Endodermal cell (in vitro differentiated cells): Measurements from ENCODE around the gene IGLL1. TPM values are rescaled to one million over a fixed set of nuclear protein-coding genes. Genes with fewer than 3 reads are reported as not detected.
"Not testable (repeated sequence)": the region's sequence is repeated elsewhere in the genome, so short reads cannot be mapped to it uniquely, and the experiment has no call there.

Experiments used
- DNase-seq: peaks from one replicate; pipeline ENCODE4 v3.0.0-alpha.2; 2017
- H3K27ac ChIP-seq: 2 replicates; pipeline ENCODE4 v1.5.1; 2013; ENCODE audit warnings: mild to moderate bottlenecking, low read depth, low read length, moderate library complexity
- H3K27me3 ChIP-seq: 2 replicates; pipeline ENCODE4 v1.6.1; 2013; ENCODE audit warnings: mild to moderate bottlenecking, low read length, moderate library complexity; ENCODE audit not compliant: insufficient read depth, control insufficient read depth, poor library complexity, severe bottlenecking
- H3K36me3 ChIP-seq: 2 replicates; pipeline ENCODE4 v1.7.0; 2013; ENCODE audit warnings: mild to moderate bottlenecking, low read length, moderate library complexity; ENCODE audit not compliant: control insufficient read depth, insufficient read depth
- H3K4me1 ChIP-seq: one replicate; pipeline ENCODE4 v1.7.0; 2013; ENCODE audit warnings: low read length; ENCODE audit not compliant: control insufficient read depth, insufficient read depth
- H3K4me3 ChIP-seq: 2 replicates; pipeline ENCODE4 v1.5.1; 2013; ENCODE audit warnings: mild to moderate bottlenecking, low read length, moderate library complexity
- H3K9ac ChIP-seq: 2 replicates; pipeline ENCODE4 v1.6.1; 2013; ENCODE audit warnings: mild to moderate bottlenecking, low read length, moderate library complexity; ENCODE audit not compliant: poor library complexity, severe bottlenecking; ENCODE audit errors: extremely low read depth
- H3K9me3 ChIP-seq: 2 replicates; pipeline ENCODE4 v1.6.1; 2013; ENCODE audit warnings: mild to moderate bottlenecking, low read length, moderate library complexity; ENCODE audit not compliant: control insufficient read depth
- H3K27ac Mint-ChIP-seq: 2 replicates; pipeline ENCODE4 v1.8.0; 2020; ENCODE audit warnings: mixed read lengths
- H3K27me3 Mint-ChIP-seq: 2 replicates; pipeline ENCODE4 v1.8.0; 2021; ENCODE audit warnings: mild to moderate bottlenecking, mixed read lengths; ENCODE audit not compliant: insufficient read depth
- H3K36me3 Mint-ChIP-seq: 2 replicates; pipeline ENCODE4 v1.8.0; 2020; ENCODE audit warnings: low read depth, mixed read lengths
- H3K4me1 Mint-ChIP-seq: 2 replicates; pipeline ENCODE4 v1.8.0; 2020; ENCODE audit warnings: mixed read lengths
- H3K4me3 Mint-ChIP-seq: 2 replicates; pipeline ENCODE4 v1.8.0; 2020; ENCODE audit warnings: mild to moderate bottlenecking, moderate library complexity, mixed read lengths
- H3K9me3 Mint-ChIP-seq: 2 replicates; pipeline ENCODE4 v1.8.0; 2020; ENCODE audit warnings: mild to moderate bottlenecking, mixed read lengths
- CTCF ChIP-seq: fragments of 200-600 bp; sonication (generic); conservative IDR thresholded peaks from 2 replicates; pipeline ENCODE4 v1.5.0; 2021; ENCODE audit warnings: antibody characterized with exemption, mild to moderate bottlenecking
- WGBS, 2 experiments: methylation state at CpG; one replicate each; pipeline versions ENCODE4 v1.1.5 to v1.1.7; 2013; ENCODE audit warnings: missing lambda C conversion rate in 2 of 2, mixed read lengths in 1 of 2; ENCODE audit not compliant: insufficient coverage in 1 of 2, insufficient read length in 1 of 2; 5-methylcytosine and 5-hydroxymethylcytosine counted together
- total RNA-seq, 2 donors: library from RNA; stranded (reverse); fragmentation: NEBNext Ultra II Directional in 1 of 2; extraction: Animal tissue kit (Norgen Biotek cat#: 25700) in 1 of 2; gene quantifications; 2 replicates in 1 of 2; 3 replicates in 1 of 2; pipeline ENCODE4 v1.2.1, GENCODE V29; 2021

IGLL1 gene
- total RNA-seq, 2 donors from 2014 or later: not detected

- TF ChIP-seq CTCF: no peak
- DNase-seq: no peak
Measured at GRCh38 chr22:23544852-23545251, 35.2 kb downstream of the IGLL1 start.

GRCh38 chr22:23543506-23544000, 36.5 kb downstream of the IGLL1 start:
- H3K27me3 Mint-ChIP-seq, H3K4me3 Mint-ChIP-seq, H3K4me3 ChIP-seq, H3K27ac Mint-ChIP-seq, DNase-seq, H3K27ac ChIP-seq, H3K4me1 ChIP-seq, H3K9ac ChIP-seq, H3K27me3 ChIP-seq: not testable (repeated sequence)
- peaks cover 16% of the 10 kb centered on the region for H3K36me3 ChIP-seq
- 92% methylated on average over 1 of the region's 1 CpG; no CpG with 5 or more reads in 1 of the 2 experiments for whole genome bisulfite sequencing, 2 experiments
- peaks cover 28% of the 10 kb centered on the region for H3K9me3 Mint-ChIP-seq
- H3K4me1 Mint-ChIP-seq: peaks cover 11% of the 10 kb centered on the region
- H3K36me3 Mint-ChIP-seq: peaks cover 77% of the 10 kb centered on the region
- peaks cover 21% of the 10 kb centered on the region for H3K9me3 ChIP-seq

More at GRCh38 chr22:23544852-23545251, 35.2 kb downstream of the IGLL1 start:
- no peak overlapping the region for H3K27ac Mint-ChIP-seq
- H3K4me3 Mint-ChIP-seq: no peak overlapping the region
- H3K27me3 ChIP-seq: no peaks in the 10 kb centered on the region
- peaks cover 21% of the 10 kb centered on the region for H3K9me3 ChIP-seq
- no peaks in the 10 kb centered on the region for H3K4me1 Mint-ChIP-seq
- 94 to 100% methylated on average over 1 to 2 of the region's 2 CpGs for WGBS, 2 experiments
- H3K27me3 Mint-ChIP-seq: no peaks in the 10 kb centered on the region
- no peak overlapping the region for H3K4me3 ChIP-seq
- no peak overlapping the region for H3K27ac ChIP-seq
- H3K9ac ChIP-seq: no peak overlapping the region
- H3K9me3 Mint-ChIP-seq: peaks cover 28% of the 10 kb centered on the region
- H3K4me1 ChIP-seq: no peaks in the 10 kb centered on the region
- peaks cover 16% of the 10 kb centered on the region for H3K36me3 ChIP-seq
- H3K36me3 Mint-ChIP-seq: peaks cover 65% of the 10 kb centered on the region

GRCh38 chr22:23542933-23543332, 37.2 kb downstream of the IGLL1 start:
- Histone ChIP-seq H3K36me3 (peaks cover 16% of the 10 kb centered on the region), H3K27me3 (no peaks in the 10 kb centered on the region), H3K9ac (no peak overlapping the region), H3K4me3 (no peak overlapping the region), H3K4me1 (peaks cover 8% of the 10 kb centered on the region), H3K27ac (no peak overlapping the region), H3K9me3 (peaks cover 19% of the 10 kb centered on the region)
- Mint-ChIP-seq H3K27me3 (no peaks in the 10 kb centered on the region), H3K4me1 (peaks cover 17% of the 10 kb centered on the region), H3K27ac (no peak overlapping the region), H3K9me3 (peaks cover 26% of the 10 kb centered on the region), H3K4me3 (no peak overlapping the region), H3K36me3 (peaks cover 83% of the 10 kb centered on the region)
- DNase-seq: no peak
- 89 to 99% methylated on average over 4 to 5 of the region's 5 CpGs for WGBS, 2 experiments
- no peak for TF ChIP-seq CTCF

GRCh38 chr22:23542391-23542790, 37.7 kb downstream of the IGLL1 start:
- Mint-ChIP-seq H3K4me1 (peaks cover 23% of the 10 kb centered on the region), H3K36me3 (peaks cover 86% of the 10 kb centered on the region), H3K9me3 (peaks cover 21% of the 10 kb centered on the region)
- not testable (repeated sequence) for H3K4me1 ChIP-seq, H3K4me3 ChIP-seq, DNase-seq, H3K27ac Mint-ChIP-seq, H3K4me3 Mint-ChIP-seq, H3K9ac ChIP-seq, H3K27ac ChIP-seq, H3K27me3 Mint-ChIP-seq, H3K27me3 ChIP-seq
- WGBS, 2 experiments: 70 to 81% methylated on average over 2 to 3 of the region's 3 CpGs
- Histone ChIP-seq H3K36me3 (peaks cover 16% of the 10 kb centered on the region), H3K9me3 (peaks cover 14% of the 10 kb centered on the region)
